HEK293 (cell line): ENCODE data around the gene CELA2A.

ENCODE experiments used
- KLF7 ChIP-seq: fragments of 450-650 bp; formaldehyde crosslinking; IDR thresholded peaks from 2 replicates; pipeline ENCODE4 v1.5.1; 2016; ENCODE audit warnings: missing biosample characterization, missing genetic modification characterization, borderline replicate concordance
- MEIS1 ChIP-seq: sonication (generic); formaldehyde crosslinking; IDR thresholded peaks from 2 replicates; pipeline ENCODE4 v1.8.1; 2022; ENCODE audit warnings: missing genetic modification reagents, mild to moderate bottlenecking, borderline replicate concordance
- SP2 ChIP-seq: fragments of 450-650 bp; formaldehyde crosslinking; IDR thresholded peaks from 2 replicates; pipeline ENCODE4 v1.5.1; 2016; ENCODE audit warnings: missing biosample characterization, missing genetic modification characterization
- ZBTB7A ChIP-seq: fragments of 450-650 bp; formaldehyde crosslinking; IDR thresholded peaks from 2 replicates; pipeline ENCODE4 v1.5.1; 2016; ENCODE audit warnings: low read depth, missing biosample characterization, missing genetic modification characterization
- ZNF121 ChIP-seq: fragments of 450-650 bp; formaldehyde crosslinking; IDR thresholded peaks from 2 replicates; pipeline ENCODE4 v1.5.1; 2016; ENCODE audit warnings: missing biosample characterization, missing genetic modification characterization
- ZNF223 ChIP-seq: fragments of 450-650 bp; formaldehyde crosslinking; IDR thresholded peaks from 2 replicates; pipeline ENCODE4 v1.5.1; 2016; ENCODE audit warnings: missing biosample characterization, missing genetic modification characterization
- ZNF24 ChIP-seq: fragments of 450-650 bp; formaldehyde crosslinking; IDR thresholded peaks from 2 replicates; pipeline ENCODE4 v1.5.1; 2016; ENCODE audit warnings: missing biosample characterization, missing genetic modification characterization
- ZNF677 ChIP-seq: fragments of 450-650 bp; IDR thresholded peaks from 2 replicates; pipeline ENCODE4 v1.5.0; 2018; ENCODE audit warnings: missing biosample characterization, mild to moderate bottlenecking, missing genetic modification characterization, moderate library complexity
- TF ChIP-seq, protein P1 (sequence below): fragments of 450-650 bp; formaldehyde crosslinking; IDR thresholded peaks from 2 replicates; pipeline ENCODE4 v1.5.1; 2016; ENCODE audit warnings: missing biosample characterization, missing genetic modification characterization
- TF ChIP-seq, protein P2 (sequence below): fragments of 450-650 bp; formaldehyde crosslinking; IDR thresholded peaks from 2 replicates; pipeline ENCODE4 v1.5.1; 2017; ENCODE audit warnings: missing biosample characterization, missing genetic modification characterization
- TF ChIP-seq, protein P3 (sequence below): sonication (generic); formaldehyde crosslinking; IDR thresholded peaks from 2 replicates; pipeline ENCODE4 v1.8.1; 2022; ENCODE audit warnings: mild to moderate bottlenecking, moderate library complexity, missing genetic modification reagents
- TF ChIP-seq, protein P4 (sequence below): fragments of 450-650 bp; formaldehyde crosslinking; IDR thresholded peaks from 2 replicates; pipeline ENCODE4 v1.5.1; 2016; ENCODE audit warnings: missing biosample characterization, missing genetic modification characterization

DNA sequence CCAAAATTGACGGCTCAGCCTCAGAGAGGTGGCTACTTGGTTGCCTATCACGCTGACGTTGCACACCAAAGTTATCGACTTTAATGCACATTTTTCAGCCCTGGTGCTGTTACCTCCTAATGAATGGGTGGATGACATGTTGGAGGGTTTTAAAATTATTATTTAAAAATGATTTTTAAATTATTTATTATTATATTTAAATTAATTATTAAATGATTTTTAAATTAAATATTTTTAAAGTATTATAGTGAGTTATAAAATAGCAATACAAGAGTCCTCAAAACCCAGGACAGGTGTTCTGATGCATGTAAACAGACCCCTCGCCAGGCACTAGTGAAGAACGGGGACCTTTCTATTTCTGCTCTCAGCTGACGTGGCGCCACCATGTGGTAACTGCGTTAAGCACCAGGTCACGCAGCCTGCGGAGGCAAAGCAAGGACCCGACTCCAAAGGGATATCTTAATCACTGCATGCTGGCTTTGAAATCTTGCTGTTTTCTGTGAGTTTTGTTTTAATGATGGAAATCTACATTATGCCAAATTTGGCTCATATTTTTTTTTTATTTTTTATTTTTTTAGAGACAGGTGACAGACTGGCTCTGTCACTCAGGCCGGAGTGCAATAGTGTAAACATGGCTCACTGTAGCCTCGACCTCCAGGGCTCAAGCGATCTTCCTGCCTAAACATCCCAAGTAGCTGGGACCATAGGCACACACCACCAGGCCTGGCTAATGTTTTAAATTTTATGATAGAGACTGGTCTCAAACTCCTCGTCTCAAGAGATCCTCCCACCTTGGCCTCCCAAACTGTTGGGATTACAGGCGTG is 44.9 kb downstream of the CELA2A start:
- TF ChIP-seq, protein P1, sequence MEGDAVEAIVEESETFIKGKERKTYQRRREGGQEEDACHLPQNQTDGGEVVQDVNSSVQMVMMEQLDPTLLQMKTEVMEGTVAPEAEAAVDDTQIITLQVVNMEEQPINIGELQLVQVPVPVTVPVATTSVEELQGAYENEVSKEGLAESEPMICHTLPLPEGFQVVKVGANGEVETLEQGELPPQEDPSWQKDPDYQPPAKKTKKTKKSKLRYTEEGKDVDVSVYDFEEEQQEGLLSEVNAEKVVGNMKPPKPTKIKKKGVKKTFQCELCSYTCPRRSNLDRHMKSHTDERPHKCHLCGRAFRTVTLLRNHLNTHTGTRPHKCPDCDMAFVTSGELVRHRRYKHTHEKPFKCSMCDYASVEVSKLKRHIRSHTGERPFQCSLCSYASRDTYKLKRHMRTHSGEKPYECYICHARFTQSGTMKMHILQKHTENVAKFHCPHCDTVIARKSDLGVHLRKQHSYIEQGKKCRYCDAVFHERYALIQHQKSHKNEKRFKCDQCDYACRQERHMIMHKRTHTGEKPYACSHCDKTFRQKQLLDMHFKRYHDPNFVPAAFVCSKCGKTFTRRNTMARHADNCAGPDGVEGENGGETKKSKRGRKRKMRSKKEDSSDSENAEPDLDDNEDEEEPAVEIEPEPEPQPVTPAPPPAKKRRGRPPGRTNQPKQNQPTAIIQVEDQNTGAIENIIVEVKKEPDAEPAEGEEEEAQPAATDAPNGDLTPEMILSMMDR (tag by site-specific recombination) = peak; percentile 41; the same call in 1 of the 2 replicates
- TF ChIP-seq ZNF677 (no peak), ZNF24 (tag by site-specific recombination) (no peak), ZNF121 (no peak), KLF7 (tag by site-specific recombination) (no peak), MEIS1 (CRISPR knock-in tag) (no peak), ZBTB7A (tag by site-specific recombination) (no peak), ZNF223 (tag by site-specific recombination) (no peak), SP2 (no peak)
- TF ChIP-seq, protein P2, sequence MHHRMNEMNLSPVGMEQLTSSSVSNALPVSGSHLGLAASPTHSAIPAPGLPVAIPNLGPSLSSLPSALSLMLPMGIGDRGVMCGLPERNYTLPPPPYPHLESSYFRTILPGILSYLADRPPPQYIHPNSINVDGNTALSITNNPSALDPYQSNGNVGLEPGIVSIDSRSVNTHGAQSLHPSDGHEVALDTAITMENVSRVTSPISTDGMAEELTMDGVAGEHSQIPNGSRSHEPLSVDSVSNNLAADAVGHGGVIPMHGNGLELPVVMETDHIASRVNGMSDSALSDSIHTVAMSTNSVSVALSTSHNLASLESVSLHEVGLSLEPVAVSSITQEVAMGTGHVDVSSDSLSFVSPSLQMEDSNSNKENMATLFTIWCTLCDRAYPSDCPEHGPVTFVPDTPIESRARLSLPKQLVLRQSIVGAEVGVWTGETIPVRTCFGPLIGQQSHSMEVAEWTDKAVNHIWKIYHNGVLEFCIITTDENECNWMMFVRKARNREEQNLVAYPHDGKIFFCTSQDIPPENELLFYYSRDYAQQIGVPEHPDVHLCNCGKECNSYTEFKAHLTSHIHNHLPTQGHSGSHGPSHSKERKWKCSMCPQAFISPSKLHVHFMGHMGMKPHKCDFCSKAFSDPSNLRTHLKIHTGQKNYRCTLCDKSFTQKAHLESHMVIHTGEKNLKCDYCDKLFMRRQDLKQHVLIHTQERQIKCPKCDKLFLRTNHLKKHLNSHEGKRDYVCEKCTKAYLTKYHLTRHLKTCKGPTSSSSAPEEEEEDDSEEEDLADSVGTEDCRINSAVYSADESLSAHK (tag by site-specific recombination) = no peak
- TF ChIP-seq, protein P3, sequence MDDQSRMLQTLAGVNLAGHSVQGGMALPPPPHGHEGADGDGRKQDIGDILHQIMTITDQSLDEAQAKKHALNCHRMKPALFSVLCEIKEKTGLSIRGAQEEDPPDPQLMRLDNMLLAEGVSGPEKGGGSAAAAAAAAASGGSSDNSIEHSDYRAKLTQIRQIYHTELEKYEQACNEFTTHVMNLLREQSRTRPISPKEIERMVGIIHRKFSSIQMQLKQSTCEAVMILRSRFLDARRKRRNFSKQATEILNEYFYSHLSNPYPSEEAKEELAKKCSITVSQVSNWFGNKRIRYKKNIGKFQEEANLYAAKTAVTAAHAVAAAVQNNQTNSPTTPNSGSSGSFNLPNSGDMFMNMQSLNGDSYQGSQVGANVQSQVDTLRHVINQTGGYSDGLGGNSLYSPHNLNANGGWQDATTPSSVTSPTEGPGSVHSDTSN (CRISPR knock-in tag) = no peak
- TF ChIP-seq, protein P4, sequence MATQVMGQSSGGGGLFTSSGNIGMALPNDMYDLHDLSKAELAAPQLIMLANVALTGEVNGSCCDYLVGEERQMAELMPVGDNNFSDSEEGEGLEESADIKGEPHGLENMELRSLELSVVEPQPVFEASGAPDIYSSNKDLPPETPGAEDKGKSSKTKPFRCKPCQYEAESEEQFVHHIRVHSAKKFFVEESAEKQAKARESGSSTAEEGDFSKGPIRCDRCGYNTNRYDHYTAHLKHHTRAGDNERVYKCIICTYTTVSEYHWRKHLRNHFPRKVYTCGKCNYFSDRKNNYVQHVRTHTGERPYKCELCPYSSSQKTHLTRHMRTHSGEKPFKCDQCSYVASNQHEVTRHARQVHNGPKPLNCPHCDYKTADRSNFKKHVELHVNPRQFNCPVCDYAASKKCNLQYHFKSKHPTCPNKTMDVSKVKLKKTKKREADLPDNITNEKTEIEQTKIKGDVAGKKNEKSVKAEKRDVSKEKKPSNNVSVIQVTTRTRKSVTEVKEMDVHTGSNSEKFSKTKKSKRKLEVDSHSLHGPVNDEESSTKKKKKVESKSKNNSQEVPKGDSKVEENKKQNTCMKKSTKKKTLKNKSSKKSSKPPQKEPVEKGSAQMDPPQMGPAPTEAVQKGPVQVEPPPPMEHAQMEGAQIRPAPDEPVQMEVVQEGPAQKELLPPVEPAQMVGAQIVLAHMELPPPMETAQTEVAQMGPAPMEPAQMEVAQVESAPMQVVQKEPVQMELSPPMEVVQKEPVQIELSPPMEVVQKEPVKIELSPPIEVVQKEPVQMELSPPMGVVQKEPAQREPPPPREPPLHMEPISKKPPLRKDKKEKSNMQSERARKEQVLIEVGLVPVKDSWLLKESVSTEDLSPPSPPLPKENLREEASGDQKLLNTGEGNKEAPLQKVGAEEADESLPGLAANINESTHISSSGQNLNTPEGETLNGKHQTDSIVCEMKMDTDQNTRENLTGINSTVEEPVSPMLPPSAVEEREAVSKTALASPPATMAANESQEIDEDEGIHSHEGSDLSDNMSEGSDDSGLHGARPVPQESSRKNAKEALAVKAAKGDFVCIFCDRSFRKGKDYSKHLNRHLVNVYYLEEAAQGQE (tag by site-specific recombination) = no peak
